Natural killer cell treated with Interleukin-12 subunit alpha and Interleukin-12 subunit beta and Interleukin-15 and Interleukin-18, amount 100 ng/mL, for 72 hours (primary cell): Measurements from ENCODE around the gene SERPINB10. TPM values are rescaled to one million over a fixed set of nuclear protein-coding genes. Genes with fewer than 3 reads are reported as not detected.

Source experiments
- ATAC-seq, 2 donors: fragments of 150-1000 bp; cut with Tn5 transposase in 1 of 2; sonication (Bioruptor Pico), chemical (Tn5 transposase) in 1 of 2; 2 replicates each; pipeline ENCODE4 v1.10.0; 2021
- DNase-seq: peaks from one replicate; pipeline ENCODE4 v3.0.0; 2022; ENCODE audit warnings: low spot score
- H3K27ac Mint-ChIP-seq, 2 donors: 1 replicate in 1 of 2; 2 replicates in 1 of 2; pipeline ENCODE4 v1.8.0; 2022; ENCODE audit warnings: mixed read lengths in 2 of 2, mild to moderate bottlenecking in 1 of 2, moderate library complexity in 1 of 2
- H3K27me3 Mint-ChIP-seq, 2 donors: 1 replicate in 1 of 2; 2 replicates in 1 of 2; pipeline ENCODE4 v1.8.0; 2022; ENCODE audit warnings: mixed read lengths in 2 of 2
- H3K36me3 Mint-ChIP-seq: one replicate; pipeline ENCODE4 v1.8.0; 2022; ENCODE audit warnings: mixed read lengths
- H3K4me1 Mint-ChIP-seq, 2 donors: 1 replicate in 1 of 2; 2 replicates in 1 of 2; pipeline ENCODE4 v1.8.0; 2022; ENCODE audit warnings: low read depth in 2 of 2, mixed read lengths in 2 of 2, mild to moderate bottlenecking in 1 of 2
- H3K4me3 Mint-ChIP-seq: one replicate; pipeline ENCODE4 v1.8.0; 2022; ENCODE audit warnings: mixed read lengths
- H3K9me3 Mint-ChIP-seq: 2 replicates; pipeline ENCODE4 v1.8.0; 2022; ENCODE audit warnings: mixed read lengths
- total RNA-seq, 2 donors: library from RNA; stranded (reverse); gene quantifications; one replicate each; pipeline ENCODE4 v1.2.3, GENCODE V29; 2022

Gene SERPINB10
- total RNA-seq, 2 donors from 2014 or later = 5.1 TPM; not detected in 1

- Mint-ChIP-seq H3K4me1 (no peaks in the 10 kb centered on the region), H3K27ac (no peak overlapping the region), H3K27me3 (peaks cover 17 to 24% of the 10 kb centered on the region in 2 donors), H3K36me3 (no peaks in the 10 kb centered on the region), H3K9me3 (no peaks in the 10 kb centered on the region), H3K4me3 (no peak overlapping the region)
- no peak for DNase-seq
- peak in 1 of 2 donors; percentile 68 for ATAC-seq
Observed at GRCh38 chr18:63882333-63883141, 25.2 kb upstream of the SERPINB10 start.

DNA sequence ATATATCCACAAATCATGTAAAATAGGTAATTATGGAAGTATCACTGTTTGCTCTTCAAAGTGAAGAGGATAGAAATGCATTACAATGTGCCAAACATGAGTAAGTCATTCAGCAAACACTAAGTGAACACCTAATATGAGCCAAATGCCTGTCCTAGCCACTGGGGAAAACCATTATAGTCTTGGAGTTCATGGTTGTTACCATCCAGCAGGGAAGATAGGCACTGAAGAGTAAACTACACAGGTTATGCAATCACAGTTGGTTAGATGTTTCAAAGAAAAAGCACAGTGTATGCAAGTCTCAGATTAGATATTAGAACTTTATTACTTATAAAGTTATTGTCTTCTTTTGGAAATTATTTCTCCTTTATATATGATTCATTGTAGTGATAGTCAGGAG is 24.1 kb upstream of the SERPINB10 start:
- Mint-ChIP-seq H3K36me3 (no peaks in the 10 kb centered on the region), H3K27ac (no peak overlapping the region), H3K4me1 (no peaks in the 10 kb centered on the region), H3K27me3 (peaks cover 18 to 20% of the 10 kb centered on the region in 2 donors), H3K9me3 (no peaks in the 10 kb centered on the region), H3K4me3 (no peak overlapping the region)
- no peak for ATAC-seq
- no peak for DNase-seq

- H3K4me3 Mint-ChIP-seq = no peak within 1 kb of the TSS
- ATAC-seq = no peak
- no peaks in the 10 kb centered on the region for H3K36me3 Mint-ChIP-seq
Observed at GRCh38 chr18:63887424-63887823, 20.3 kb upstream of the SERPINB10 start, which contains the start of gene SERPINB2. Gene SERPINB2, plus strand, starts transcription at chr18:63887705. Its CDS starts 3,740 bp downstream, at chr18:63891445.

DNA sequence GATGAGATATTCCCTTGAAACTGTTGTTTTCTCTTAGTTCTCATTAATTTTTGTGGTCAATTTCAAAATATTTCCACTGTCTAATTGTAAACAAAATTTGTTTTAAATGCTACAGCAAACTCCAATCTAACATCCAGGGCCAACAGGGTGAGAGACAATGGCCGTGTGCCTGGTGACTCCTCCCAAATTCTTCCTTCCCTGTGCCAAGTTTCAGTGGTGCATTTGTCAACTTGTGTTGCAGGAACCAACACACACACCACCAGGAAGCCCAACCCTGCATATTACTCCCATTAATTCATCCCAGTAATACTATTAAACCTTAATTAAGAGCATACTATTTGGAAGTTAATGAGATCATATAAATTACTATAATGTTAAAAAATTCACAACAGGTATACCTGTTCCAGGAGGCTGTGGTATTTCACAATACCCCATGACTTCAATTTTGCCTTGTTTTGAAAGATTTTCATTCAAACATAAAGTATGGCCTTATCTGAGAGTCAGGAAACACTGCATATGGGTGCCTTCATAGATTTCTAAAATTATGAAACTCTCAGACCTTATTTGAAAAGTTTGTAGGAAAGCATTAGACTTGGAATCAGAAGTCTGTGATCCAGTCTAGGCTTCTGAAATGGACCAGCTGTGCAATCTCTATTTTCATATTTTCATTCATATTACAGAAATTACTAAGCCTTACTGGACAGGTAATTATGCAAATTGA is 19.1 kb upstream of the SERPINB10 start:
- ATAC-seq = no peak
- Mint-ChIP-seq H3K27ac (no peak overlapping the region), H3K9me3 (no peaks in the 10 kb centered on the region), H3K36me3 (no peaks in the 10 kb centered on the region), H3K27me3 (peaks cover 13 to 15% of the 10 kb centered on the region in 2 donors), H3K4me1 (no peaks in the 10 kb centered on the region), H3K4me3 (no peak overlapping the region)
- no peak for DNase-seq

More at GRCh38 chr18:63887424-63887823, 20.3 kb upstream of the SERPINB10 start, which contains the start of gene SERPINB2:
- peaks cover 10 to 14% of the 10 kb centered on the region in 2 donors for H3K27me3 Mint-ChIP-seq
- no peaks in the 10 kb centered on the region for H3K9me3 Mint-ChIP-seq
- no peaks in the 10 kb centered on the region for H3K4me1 Mint-ChIP-seq
- no peak within 1 kb of the TSS for H3K27ac Mint-ChIP-seq
- no peak for DNase-seq

GRCh38 chr18:63889626-63890025 is 18.1 kb upstream of the SERPINB10 start:
- H3K9me3 Mint-ChIP-seq = no peaks in the 10 kb centered on the region
- H3K4me3 Mint-ChIP-seq = no peak overlapping the region
- peaks cover 10 to 18% of the 10 kb centered on the region in 2 donors for H3K27me3 Mint-ChIP-seq
- DNase-seq = no peak
- no peak overlapping the region for H3K27ac Mint-ChIP-seq
- no peak for ATAC-seq
- no peaks in the 10 kb centered on the region for H3K4me1 Mint-ChIP-seq
- H3K36me3 Mint-ChIP-seq = no peaks in the 10 kb centered on the region

GRCh38 chr18:63890237-63890949 is 17.4 kb upstream of the SERPINB10 start:
- Mint-ChIP-seq H3K27me3 (peaks cover 10 to 21% of the 10 kb centered on the region in 2 donors), H3K36me3 (no peaks in the 10 kb centered on the region), H3K4me1 (peaks cover 0 to 2% of the 10 kb centered on the region in 2 donors), H3K4me3 (no peak overlapping the region), H3K9me3 (no peaks in the 10 kb centered on the region), H3K27ac (no peak overlapping the region)
- no peak for DNase-seq
- ATAC-seq = no peak

GRCh38 chr18:63890950-63891304 is 16.8 kb upstream of the SERPINB10 start:
- Mint-ChIP-seq H3K4me1 (peaks cover 0 to 4% of the 10 kb centered on the region in 2 donors), H3K27ac (no peak overlapping the region), H3K9me3 (no peaks in the 10 kb centered on the region), H3K27me3 (peaks cover 11 to 27% of the 10 kb centered on the region in 2 donors), H3K36me3 (no peaks in the 10 kb centered on the region), H3K4me3 (no peak overlapping the region)
- DNase-seq = no peak
- ATAC-seq = peak in 1 of 2 donors; percentile 61

DNA sequence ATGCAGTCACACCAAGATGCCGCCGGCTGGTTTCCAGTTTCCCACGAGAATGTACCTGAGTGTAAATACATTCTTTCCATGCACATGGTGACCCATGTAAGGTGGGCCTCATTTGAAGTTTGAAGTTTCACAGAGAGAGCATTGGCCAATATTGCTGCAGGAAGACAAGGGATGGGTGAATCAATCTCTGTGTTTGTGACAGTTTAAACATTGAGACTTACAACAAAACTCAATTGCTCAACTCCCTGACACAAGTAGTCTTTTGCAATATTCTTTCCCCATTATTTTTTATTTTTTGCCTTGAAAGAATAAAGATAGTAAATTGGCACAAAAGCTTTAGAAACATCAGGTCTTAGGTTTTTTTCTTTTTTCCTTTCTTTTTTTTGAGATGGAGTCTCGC is 15.2 kb upstream of the SERPINB10 start:
- H3K4me1 Mint-ChIP-seq = peaks cover 0 to 4% of the 10 kb centered on the region in 2 donors
- no peaks in the 10 kb centered on the region for H3K36me3 Mint-ChIP-seq
- ATAC-seq = no peak
- no peak overlapping the region for H3K27ac Mint-ChIP-seq
- no peak overlapping the region for H3K4me3 Mint-ChIP-seq
- H3K9me3 Mint-ChIP-seq = no peaks in the 10 kb centered on the region
- DNase-seq = no peak
- peaks cover 14 to 27% of the 10 kb centered on the region in 2 donors for H3K27me3 Mint-ChIP-seq

DNA sequence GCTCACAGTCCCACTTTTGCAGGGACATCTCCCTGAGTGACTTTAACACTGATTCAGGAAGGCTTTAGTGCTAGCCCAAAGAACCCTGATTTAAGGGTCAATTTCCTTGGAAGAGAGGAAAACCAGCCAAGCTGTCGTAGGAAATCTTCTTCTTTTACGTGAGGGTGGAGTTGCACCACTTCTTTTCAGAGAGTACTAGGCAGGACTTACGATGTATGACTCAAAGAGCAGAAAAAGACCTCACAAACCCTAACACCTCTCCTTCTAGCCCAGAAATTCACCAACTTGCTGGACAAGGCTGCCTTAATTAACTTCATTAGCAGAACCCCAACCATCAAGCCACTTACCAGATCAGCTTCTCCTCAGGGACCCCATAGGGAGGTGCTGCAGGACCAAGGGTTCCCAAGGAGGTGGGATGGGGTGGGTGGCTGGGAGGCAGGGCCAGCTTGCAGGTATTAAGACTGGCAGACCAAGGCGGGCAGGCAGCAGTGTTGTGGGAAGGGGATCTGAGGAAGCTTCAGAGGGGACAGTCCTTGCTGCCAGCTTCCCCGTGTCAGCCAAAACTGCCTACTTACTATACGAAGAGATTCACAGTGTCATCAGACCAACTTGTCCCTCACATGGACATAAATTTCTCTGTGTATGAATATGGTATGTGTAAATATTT is 13.5 kb upstream of the SERPINB10 start:
- DNase-seq (no peak), ATAC-seq (no peak)
- H3K9me3 Mint-ChIP-seq = no peaks in the 10 kb centered on the region
- peaks cover 0 to 4% of the 10 kb centered on the region in 2 donors for H3K4me1 Mint-ChIP-seq
- H3K4me3 Mint-ChIP-seq = no peak overlapping the region
- H3K27ac Mint-ChIP-seq = no peak overlapping the region
- H3K36me3 Mint-ChIP-seq = no peaks in the 10 kb centered on the region
- H3K27me3 Mint-ChIP-seq = peaks cover 15 to 27% of the 10 kb centered on the region in 2 donors

- peaks cover 15 to 27% of the 10 kb centered on the region in 2 donors for H3K27me3 Mint-ChIP-seq
- H3K9me3 Mint-ChIP-seq = no peaks in the 10 kb centered on the region
- peaks cover 0 to 4% of the 10 kb centered on the region in 2 donors for H3K4me1 Mint-ChIP-seq
- no peak overlapping the region for H3K4me3 Mint-ChIP-seq
- DNase-seq (no peak), ATAC-seq (no peak)
- no peak overlapping the region for H3K27ac Mint-ChIP-seq
- no peaks in the 10 kb centered on the region for H3K36me3 Mint-ChIP-seq
Observed at GRCh38 chr18:63895190-63895589, 12.6 kb upstream of the SERPINB10 start.

- Mint-ChIP-seq H3K27ac (no peak overlapping the region), H3K27me3 (peaks cover 18 to 27% of the 10 kb centered on the region in 2 donors), H3K4me1 (peaks cover 0 to 4% of the 10 kb centered on the region in 2 donors), H3K4me3 (no peak overlapping the region), H3K36me3 (no peaks in the 10 kb centered on the region), H3K9me3 (no peaks in the 10 kb centered on the region)
- DNase-seq = no peak
- no peak for ATAC-seq
Observed at GRCh38 chr18:63897072-63897471, 10.7 kb upstream of the SERPINB10 start.

DNA sequence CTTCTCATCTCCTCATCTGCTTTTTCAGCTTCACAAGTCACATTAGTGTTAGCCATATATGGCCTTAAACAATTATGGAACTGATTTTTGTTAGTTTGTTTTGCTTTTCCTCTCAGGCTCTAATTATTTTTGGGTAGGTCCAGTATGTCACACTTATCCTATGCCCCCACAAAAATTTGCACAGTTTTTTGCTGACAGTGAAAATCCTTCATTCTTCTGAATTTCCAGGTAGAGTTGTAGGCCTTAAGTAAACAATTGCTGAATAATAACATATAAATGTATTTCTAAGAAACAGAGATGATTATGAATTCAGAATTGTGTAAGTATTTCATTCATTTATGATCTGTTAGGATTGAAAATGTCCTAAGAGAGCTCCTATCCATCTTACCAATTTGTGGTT is 8.6 kb upstream of the SERPINB10 start:
- ATAC-seq (no peak), DNase-seq (no peak)
- peaks cover 0 to 4% of the 10 kb centered on the region in 2 donors for H3K4me1 Mint-ChIP-seq
- H3K36me3 Mint-ChIP-seq = no peaks in the 10 kb centered on the region
- H3K27ac Mint-ChIP-seq = no peak overlapping the region
- peaks cover 22 to 32% of the 10 kb centered on the region in 2 donors for H3K27me3 Mint-ChIP-seq
- H3K4me3 Mint-ChIP-seq = no peak overlapping the region
- no peaks in the 10 kb centered on the region for H3K9me3 Mint-ChIP-seq

GRCh38 chr18:63903851-63904570 is 3.7 kb upstream of the SERPINB10 start:
- ATAC-seq = no peak
- no peaks in the 10 kb centered on the region for H3K36me3 Mint-ChIP-seq
- H3K4me3 Mint-ChIP-seq = no peak overlapping the region

More at GRCh38 chr18:63903851-63904570, 3.7 kb upstream of the SERPINB10 start:
- DNase-seq = no peak
- H3K4me1 Mint-ChIP-seq = peaks cover 0 to 9% of the 10 kb centered on the region in 2 donors
- peaks cover 11 to 16% of the 10 kb centered on the region in 2 donors for H3K27me3 Mint-ChIP-seq
- H3K9me3 Mint-ChIP-seq = no peaks in the 10 kb centered on the region
- H3K27ac Mint-ChIP-seq = no peak overlapping the region
